Liver (tissue), 3 donors: ENCODE measurements around the gene TMEM176A.

Experiments used
- EGR1 ChIP-seq, 2 donors: IDR thresholded peaks; 2 replicates each; pipeline ENCODE4 v1.6.1; 2016 to 2018; ENCODE audit warnings: antibody characterized with exemption in 2 of 2, low read depth in 2 of 2
- FOXA1 ChIP-seq: IDR thresholded peaks from 2 replicates; pipeline ENCODE4 v1.6.1; 2016; ENCODE audit warnings: antibody characterized with exemption
- GABPA ChIP-seq, 2 donors: IDR thresholded peaks in 1 of 2; conservative IDR thresholded peaks in 1 of 2; 2 replicates each; pipeline ENCODE4 v1.6.1; 2016; ENCODE audit warnings: antibody characterized with exemption in 2 of 2, mild to moderate bottlenecking in 1 of 2, moderate library complexity in 1 of 2
- RAD21 ChIP-seq, 2 donors: IDR thresholded peaks; 2 replicates each; pipeline ENCODE4 v1.6.1; 2016; ENCODE audit warnings: antibody characterized with exemption in 2 of 2, mild to moderate bottlenecking in 2 of 2
- RXRA ChIP-seq, 2 donors: IDR thresholded peaks; 2 replicates each; pipeline ENCODE4 v1.6.1; 2017 to 2018; ENCODE audit warnings: antibody characterized with exemption in 2 of 2, mild to moderate bottlenecking in 1 of 2
- SP1 ChIP-seq: IDR thresholded peaks from 2 replicates; pipeline ENCODE4 v1.6.1; 2018; ENCODE audit warnings: antibody characterized with exemption, mild to moderate bottlenecking
- TAF1 ChIP-seq: conservative IDR thresholded peaks from 2 replicates; pipeline ENCODE4 v1.6.1; 2016; ENCODE audit warnings: antibody characterized with exemption, mild to moderate bottlenecking
- YY1 ChIP-seq: IDR thresholded peaks from 2 replicates; pipeline ENCODE4 v1.6.1; 2016; ENCODE audit warnings: antibody characterized with exemption, mild to moderate bottlenecking
- TF ChIP-seq, protein P1 (sequence below): IDR thresholded peaks from 2 replicates; pipeline ENCODE4 v1.6.1; 2016; ENCODE audit warnings: antibody characterized with exemption
- TF ChIP-seq, protein P2 (sequence below): IDR thresholded peaks from 2 replicates; pipeline ENCODE4 v1.6.1; 2016; ENCODE audit warnings: antibody characterized with exemption
- TF ChIP-seq, protein P3 (sequence below): fragments of 150-350 bp; IDR thresholded peaks from 2 replicates; pipeline ENCODE4 v1.5.1; 2017; ENCODE audit warnings: improper control_type of control experiment, low read depth, low read length; ENCODE audit not compliant: missing input control
- TF ChIP-seq, protein P4 (sequence below): IDR thresholded peaks from 2 replicates; pipeline ENCODE4 v1.6.1; 2016; ENCODE audit warnings: antibody characterized with exemption
- TF ChIP-seq, protein P5 (sequence below): IDR thresholded peaks from 2 replicates; pipeline ENCODE4 v1.6.1; 2016; ENCODE audit warnings: antibody characterized with exemption, mild to moderate bottlenecking
- donor health status: healthy.
- donor health status: healthy.

DNA sequence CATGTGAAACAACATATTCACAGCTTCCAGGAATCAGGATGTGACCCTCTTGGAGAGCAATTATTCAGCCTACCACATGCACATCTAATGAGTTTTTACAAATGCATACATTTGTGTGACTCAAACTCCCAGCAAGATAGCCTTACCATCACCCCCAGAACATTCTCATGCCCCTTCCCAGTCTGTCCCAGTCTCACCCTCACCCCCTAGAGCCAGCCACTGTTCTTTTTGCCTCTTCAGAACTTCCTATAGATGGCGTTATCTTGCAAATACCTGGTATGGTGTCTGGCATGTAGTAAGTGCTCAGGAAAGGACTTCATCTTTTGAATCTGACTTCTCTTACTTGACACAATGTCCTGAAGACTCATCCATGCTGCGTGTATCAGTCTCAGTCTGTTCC lies 27.8 kb downstream of the TMEM176A start:
- no peak for TF ChIP-seq YY1
- TF ChIP-seq, protein P1, sequence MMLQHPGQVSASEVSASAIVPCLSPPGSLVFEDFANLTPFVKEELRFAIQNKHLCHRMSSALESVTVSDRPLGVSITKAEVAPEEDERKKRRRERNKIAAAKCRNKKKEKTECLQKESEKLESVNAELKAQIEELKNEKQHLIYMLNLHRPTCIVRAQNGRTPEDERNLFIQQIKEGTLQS = no peak
- no peak for TF ChIP-seq RAD21 (IDR thresholded peaks at IDR 0.05)
- TF ChIP-seq FOXA1 = no peak
- TF ChIP-seq, protein P2, sequence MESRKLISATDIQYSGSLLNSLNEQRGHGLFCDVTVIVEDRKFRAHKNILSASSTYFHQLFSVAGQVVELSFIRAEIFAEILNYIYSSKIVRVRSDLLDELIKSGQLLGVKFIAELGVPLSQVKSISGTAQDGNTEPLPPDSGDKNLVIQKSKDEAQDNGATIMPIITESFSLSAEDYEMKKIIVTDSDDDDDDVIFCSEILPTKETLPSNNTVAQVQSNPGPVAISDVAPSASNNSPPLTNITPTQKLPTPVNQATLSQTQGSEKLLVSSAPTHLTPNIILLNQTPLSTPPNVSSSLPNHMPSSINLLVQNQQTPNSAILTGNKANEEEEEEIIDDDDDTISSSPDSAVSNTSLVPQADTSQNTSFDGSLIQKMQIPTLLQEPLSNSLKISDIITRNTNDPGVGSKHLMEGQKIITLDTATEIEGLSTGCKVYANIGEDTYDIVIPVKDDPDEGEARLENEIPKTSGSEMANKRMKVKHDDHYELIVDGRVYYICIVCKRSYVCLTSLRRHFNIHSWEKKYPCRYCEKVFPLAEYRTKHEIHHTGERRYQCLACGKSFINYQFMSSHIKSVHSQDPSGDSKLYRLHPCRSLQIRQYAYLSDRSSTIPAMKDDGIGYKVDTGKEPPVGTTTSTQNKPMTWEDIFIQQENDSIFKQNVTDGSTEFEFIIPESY = no peak
- no peak for TF ChIP-seq SP1
- TF ChIP-seq, protein P3, sequence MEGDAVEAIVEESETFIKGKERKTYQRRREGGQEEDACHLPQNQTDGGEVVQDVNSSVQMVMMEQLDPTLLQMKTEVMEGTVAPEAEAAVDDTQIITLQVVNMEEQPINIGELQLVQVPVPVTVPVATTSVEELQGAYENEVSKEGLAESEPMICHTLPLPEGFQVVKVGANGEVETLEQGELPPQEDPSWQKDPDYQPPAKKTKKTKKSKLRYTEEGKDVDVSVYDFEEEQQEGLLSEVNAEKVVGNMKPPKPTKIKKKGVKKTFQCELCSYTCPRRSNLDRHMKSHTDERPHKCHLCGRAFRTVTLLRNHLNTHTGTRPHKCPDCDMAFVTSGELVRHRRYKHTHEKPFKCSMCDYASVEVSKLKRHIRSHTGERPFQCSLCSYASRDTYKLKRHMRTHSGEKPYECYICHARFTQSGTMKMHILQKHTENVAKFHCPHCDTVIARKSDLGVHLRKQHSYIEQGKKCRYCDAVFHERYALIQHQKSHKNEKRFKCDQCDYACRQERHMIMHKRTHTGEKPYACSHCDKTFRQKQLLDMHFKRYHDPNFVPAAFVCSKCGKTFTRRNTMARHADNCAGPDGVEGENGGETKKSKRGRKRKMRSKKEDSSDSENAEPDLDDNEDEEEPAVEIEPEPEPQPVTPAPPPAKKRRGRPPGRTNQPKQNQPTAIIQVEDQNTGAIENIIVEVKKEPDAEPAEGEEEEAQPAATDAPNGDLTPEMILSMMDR = no peak
- TF ChIP-seq, protein P4, sequence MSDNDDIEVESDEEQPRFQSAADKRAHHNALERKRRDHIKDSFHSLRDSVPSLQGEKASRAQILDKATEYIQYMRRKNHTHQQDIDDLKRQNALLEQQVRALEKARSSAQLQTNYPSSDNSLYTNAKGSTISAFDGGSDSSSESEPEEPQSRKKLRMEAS = no peak
- TF ChIP-seq RXRA (IDR thresholded peaks at IDR 0.05) = no peak
- TF ChIP-seq TAF1 = no peak
- TF ChIP-seq EGR1 (IDR thresholded peaks at IDR 0.05; ENCODE audit: low read depth in 2 of 2) = no peak
- TF ChIP-seq, protein P5, sequence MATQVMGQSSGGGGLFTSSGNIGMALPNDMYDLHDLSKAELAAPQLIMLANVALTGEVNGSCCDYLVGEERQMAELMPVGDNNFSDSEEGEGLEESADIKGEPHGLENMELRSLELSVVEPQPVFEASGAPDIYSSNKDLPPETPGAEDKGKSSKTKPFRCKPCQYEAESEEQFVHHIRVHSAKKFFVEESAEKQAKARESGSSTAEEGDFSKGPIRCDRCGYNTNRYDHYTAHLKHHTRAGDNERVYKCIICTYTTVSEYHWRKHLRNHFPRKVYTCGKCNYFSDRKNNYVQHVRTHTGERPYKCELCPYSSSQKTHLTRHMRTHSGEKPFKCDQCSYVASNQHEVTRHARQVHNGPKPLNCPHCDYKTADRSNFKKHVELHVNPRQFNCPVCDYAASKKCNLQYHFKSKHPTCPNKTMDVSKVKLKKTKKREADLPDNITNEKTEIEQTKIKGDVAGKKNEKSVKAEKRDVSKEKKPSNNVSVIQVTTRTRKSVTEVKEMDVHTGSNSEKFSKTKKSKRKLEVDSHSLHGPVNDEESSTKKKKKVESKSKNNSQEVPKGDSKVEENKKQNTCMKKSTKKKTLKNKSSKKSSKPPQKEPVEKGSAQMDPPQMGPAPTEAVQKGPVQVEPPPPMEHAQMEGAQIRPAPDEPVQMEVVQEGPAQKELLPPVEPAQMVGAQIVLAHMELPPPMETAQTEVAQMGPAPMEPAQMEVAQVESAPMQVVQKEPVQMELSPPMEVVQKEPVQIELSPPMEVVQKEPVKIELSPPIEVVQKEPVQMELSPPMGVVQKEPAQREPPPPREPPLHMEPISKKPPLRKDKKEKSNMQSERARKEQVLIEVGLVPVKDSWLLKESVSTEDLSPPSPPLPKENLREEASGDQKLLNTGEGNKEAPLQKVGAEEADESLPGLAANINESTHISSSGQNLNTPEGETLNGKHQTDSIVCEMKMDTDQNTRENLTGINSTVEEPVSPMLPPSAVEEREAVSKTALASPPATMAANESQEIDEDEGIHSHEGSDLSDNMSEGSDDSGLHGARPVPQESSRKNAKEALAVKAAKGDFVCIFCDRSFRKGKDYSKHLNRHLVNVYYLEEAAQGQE = no peak
- TF ChIP-seq GABPA (IDR thresholded peaks at IDR 0.05 in 1 of 2, conservative IDR thresholded peaks at IDR 0.05 in 1 of 2) = no peak
